Neural crest cell (in vitro differentiated cells): ENCODE data around the gene GLB1L2. TPM values are rescaled to one million over a fixed set of nuclear protein-coding genes. Genes with fewer than 3 reads are reported as not detected.
A peak's percentile ranks its signal among the peaks of the same experiment; 100 is the strongest.

ENCODE experiments used
- DNase-seq: peaks from one replicate; pipeline ENCODE4 v3.0.0; 2021; ENCODE audit warnings: low read depth, mixed read lengths, low spot score
- H3K27ac Mint-ChIP-seq: one replicate; pipeline ENCODE4 v1.8.0; 2021; ENCODE audit warnings: mild to moderate bottlenecking, mixed read lengths; ENCODE audit not compliant: unreplicated experiment
- H3K27me3 Mint-ChIP-seq: 2 replicates; pipeline ENCODE4 v1.8.0; 2021; ENCODE audit warnings: low read depth, mild to moderate bottlenecking, mixed read lengths
- H3K36me3 Mint-ChIP-seq: 2 replicates; pipeline ENCODE4 v1.8.0; 2021; ENCODE audit warnings: low read depth, mild to moderate bottlenecking, mixed read lengths
- H3K4me1 Mint-ChIP-seq: 2 replicates; pipeline ENCODE4 v1.8.0; 2021; ENCODE audit warnings: mixed read lengths
- H3K4me3 Mint-ChIP-seq: one replicate; pipeline ENCODE4 v1.8.0; 2021; ENCODE audit warnings: mild to moderate bottlenecking, mixed read lengths
- H3K9me3 Mint-ChIP-seq: 2 replicates; pipeline ENCODE4 v1.8.0; 2021; ENCODE audit warnings: mixed read lengths
- total RNA-seq: library from RNA; stranded (reverse); gene quantifications from 2 replicates; pipeline ENCODE4 v1.2.1, GENCODE V29; 2021
- TF ChIP-seq, protein P1 (sequence below): fragments of 200-600 bp; sonication (generic); conservative IDR thresholded peaks from 2 replicates; pipeline ENCODE4 v1.5.0; 2021; ENCODE audit warnings: antibody characterized with exemption, mild to moderate bottlenecking

The GLB1L2 gene
- total RNA-seq, 1 donor from 2014 or later, result 15.4 TPM

GRCh38 chr11:134332189-134332631 lies 422 bp downstream of the GLB1L2 start:
- peaks cover 48% of the 10 kb centered on the region for H3K27me3 Mint-ChIP-seq

DNA sequence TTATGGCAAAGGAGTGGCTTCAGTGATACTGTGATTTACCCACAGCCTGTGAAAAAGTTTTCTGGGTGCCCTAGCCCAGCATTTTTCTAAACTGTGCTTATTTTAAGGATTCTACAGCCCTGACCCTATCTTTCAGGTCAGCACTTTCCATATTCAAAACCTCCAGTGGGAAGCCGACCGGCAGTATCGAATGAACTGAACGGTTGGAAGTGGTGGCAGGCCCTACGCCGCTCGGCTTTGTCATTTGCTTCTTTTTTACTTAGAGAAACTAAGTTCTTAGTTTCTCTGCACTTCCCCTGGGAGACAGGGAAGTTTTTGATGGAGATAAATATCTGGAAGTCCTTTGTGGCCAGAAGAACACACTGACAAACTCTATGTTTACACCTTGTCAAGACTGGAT lies 994 bp downstream of the GLB1L2 start:
- H3K9me3 Mint-ChIP-seq, result no peaks in the 10 kb centered on the region
- H3K27ac Mint-ChIP-seq, result no peak overlapping the region
- H3K4me3 Mint-ChIP-seq, result peak overlapping the region; percentile 79
- TF ChIP-seq, protein P1, sequence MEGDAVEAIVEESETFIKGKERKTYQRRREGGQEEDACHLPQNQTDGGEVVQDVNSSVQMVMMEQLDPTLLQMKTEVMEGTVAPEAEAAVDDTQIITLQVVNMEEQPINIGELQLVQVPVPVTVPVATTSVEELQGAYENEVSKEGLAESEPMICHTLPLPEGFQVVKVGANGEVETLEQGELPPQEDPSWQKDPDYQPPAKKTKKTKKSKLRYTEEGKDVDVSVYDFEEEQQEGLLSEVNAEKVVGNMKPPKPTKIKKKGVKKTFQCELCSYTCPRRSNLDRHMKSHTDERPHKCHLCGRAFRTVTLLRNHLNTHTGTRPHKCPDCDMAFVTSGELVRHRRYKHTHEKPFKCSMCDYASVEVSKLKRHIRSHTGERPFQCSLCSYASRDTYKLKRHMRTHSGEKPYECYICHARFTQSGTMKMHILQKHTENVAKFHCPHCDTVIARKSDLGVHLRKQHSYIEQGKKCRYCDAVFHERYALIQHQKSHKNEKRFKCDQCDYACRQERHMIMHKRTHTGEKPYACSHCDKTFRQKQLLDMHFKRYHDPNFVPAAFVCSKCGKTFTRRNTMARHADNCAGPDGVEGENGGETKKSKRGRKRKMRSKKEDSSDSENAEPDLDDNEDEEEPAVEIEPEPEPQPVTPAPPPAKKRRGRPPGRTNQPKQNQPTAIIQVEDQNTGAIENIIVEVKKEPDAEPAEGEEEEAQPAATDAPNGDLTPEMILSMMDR, result no peak
- H3K27me3 Mint-ChIP-seq, result peaks cover 46% of the 10 kb centered on the region
- H3K36me3 Mint-ChIP-seq, result peaks cover 3% of the 10 kb centered on the region
- H3K4me1 Mint-ChIP-seq, result peaks cover 30% of the 10 kb centered on the region
- no peak for DNase-seq

More at GRCh38 chr11:134332189-134332631, 422 bp downstream of the GLB1L2 start:
- Mint-ChIP-seq H3K4me1 (peaks cover 30% of the 10 kb centered on the region), H3K4me3 (peak overlapping the region; percentile 79), H3K9me3 (no peaks in the 10 kb centered on the region), H3K27ac (no peak overlapping the region), H3K36me3 (peaks cover 3% of the 10 kb centered on the region)
- peak; percentile 29 for DNase-seq
- TF ChIP-seq, protein P1, result no peak

- Mint-ChIP-seq H3K27me3 (peaks cover 46% of the 10 kb centered on the region), H3K9me3 (no peaks in the 10 kb centered on the region), H3K4me3 (peak overlapping the region; percentile 79), H3K4me1 (peaks cover 30% of the 10 kb centered on the region), H3K27ac (no peak overlapping the region), H3K36me3 (peaks cover 3% of the 10 kb centered on the region)
- TF ChIP-seq, protein P1, result no peak
- no peak for DNase-seq
These were observed 1.5 kb downstream of the GLB1L2 start for GRCh38 chr11:134333312-134333711.

- DNase-seq, result no peak
- Mint-ChIP-seq H3K27me3 (peaks cover 42% of the 10 kb centered on the region), H3K4me3 (peak overlapping the region; percentile 54), H3K27ac (no peak overlapping the region), H3K36me3 (peaks cover 3% of the 10 kb centered on the region), H3K9me3 (no peaks in the 10 kb centered on the region), H3K4me1 (peaks cover 30% of the 10 kb centered on the region)
- TF ChIP-seq, protein P1, result no peak
These were observed 2.2 kb downstream of the GLB1L2 start for GRCh38 chr11:134333946-134334345.

GRCh38 chr11:134334796-134335571 lies 3.2 kb downstream of the GLB1L2 start:
- Mint-ChIP-seq H3K36me3 (peaks cover 3% of the 10 kb centered on the region), H3K9me3 (no peaks in the 10 kb centered on the region), H3K4me1 (peaks cover 30% of the 10 kb centered on the region), H3K4me3 (peak overlapping the region; percentile 48), H3K27ac (no peak overlapping the region), H3K27me3 (peaks cover 35% of the 10 kb centered on the region)
- TF ChIP-seq, protein P1, result no peak
- DNase-seq, result no peak
